Omental fat pad (tissue), 4 donors: ENCODE results near the gene BSG. TPM values are rescaled to one million over a fixed set of nuclear protein-coding genes. Genes with fewer than 3 reads are reported as not detected.

Experiments
- total RNA-seq, 4 donors: library from RNA; depleted of rRNA; stranded (reverse); fragments of >200 nt; gene quantifications; one replicate each; pipeline ENCODE4 v1.1.0, GENCODE V29; 2016

Gene BSG
- total RNA-seq, 4 donors from 2014 or later: 331 to 521 (median 417) TPM

Other genes starting within 250 kb of the BSG start
- gene MIER2, start 227.8 kb upstream of the BSG start, total RNA-seq: 10 to 100 TPM in 3 of 4 donors, 1 to 10 TPM in 1; 8.6 to 25.7 (median 16.6) TPM
- gene C2CD4C, start 163.4 kb upstream of the BSG start, total RNA-seq: 1 to 10 TPM in 3 of 4 donors, under 1 TPM in 1; 0.19 to 9.6 (median 1.8) TPM
- gene SHC2, start 111.6 kb upstream of the BSG start, total RNA-seq: 10 to 100 TPM; 11.7 to 27.1 (median 18.8) TPM
- gene MADCAM1, start 76.1 kb upstream of the BSG start, total RNA-seq: under 1 TPM in 1 of 4 donors, not detected in 3; 0.69 TPM
- 10 to 100 TPM; 45.5 to 61.2 (median 46.1) TPM for gene TPGS1, start 65.1 kb upstream of the BSG start, total RNA-seq
- 10 to 100 TPM; 40.2 to 67.7 (median 55.5) TPM for gene CDC34, start 40.8 kb upstream of the BSG start, total RNA-seq
- 1 to 10 TPM in 2 of 4 donors, not detected in 2; 1.1 to 3.7 TPM for gene GZMM, start 28.5 kb upstream of the BSG start, total RNA-seq
- under 1 TPM in 2 of 4 donors, not detected in 2; 0.13 to 0.56 TPM for gene HCN2, start 17.3 kb downstream of the BSG start, total RNA-seq
- 10 to 100 TPM; 17.3 to 33.8 (median 30.1) TPM for gene POLRMT, start 60.9 kb downstream of the BSG start, total RNA-seq
- under 1 TPM in 1 of 4 donors, not detected in 3; 0.38 TPM for gene FGF22, start 67.3 kb downstream of the BSG start, total RNA-seq
- gene RNF126, start 90.6 kb downstream of the BSG start, total RNA-seq: 10 to 100 TPM; 40.1 to 87.7 (median 47.7) TPM
- gene FSTL3, start 103.8 kb downstream of the BSG start, total RNA-seq: 100 to 1,000 TPM; 120 to 212 (median 152) TPM
- under 1 TPM in 1 of 4 donors, not detected in 3; 0.95 TPM for gene PRSS57, start 122.9 kb downstream of the BSG start, total RNA-seq
- 100 to 1,000 TPM in 1 of 4 donors, 10 to 100 TPM in 3; 44.6 to 119 (median 54.8) TPM for gene PALM, start 136.3 kb downstream of the BSG start, total RNA-seq
- 1 to 10 TPM in 3 of 4 donors, not detected in 1; 1.4 to 9.6 (median 3.2) TPM for gene MISP, start 178.5 kb downstream of the BSG start, total RNA-seq
- 100 to 1,000 TPM; 106 to 195 (median 137) TPM for gene PTBP1, start 224.9 kb downstream of the BSG start, total RNA-seq
- gene PLPPR3, start 249.4 kb downstream of the BSG start, total RNA-seq: not detected